Endodermal cell (in vitro differentiated cells): Measurements from ENCODE around the gene DHX29. TPM values are rescaled to one million over a fixed set of nuclear protein-coding genes. Genes with fewer than 3 reads are reported as not detected.

ENCODE experiments used
- DNase-seq: peaks from one replicate; pipeline ENCODE4 v3.0.0-alpha.2; 2017
- H3K27ac ChIP-seq: 2 replicates; pipeline ENCODE4 v1.5.1; 2013; ENCODE audit warnings: mild to moderate bottlenecking, low read depth, low read length, moderate library complexity
- H3K27me3 ChIP-seq: 2 replicates; pipeline ENCODE4 v1.6.1; 2013; ENCODE audit warnings: mild to moderate bottlenecking, low read length, moderate library complexity; ENCODE audit not compliant: insufficient read depth, control insufficient read depth, poor library complexity, severe bottlenecking
- H3K36me3 ChIP-seq: 2 replicates; pipeline ENCODE4 v1.7.0; 2013; ENCODE audit warnings: mild to moderate bottlenecking, low read length, moderate library complexity; ENCODE audit not compliant: control insufficient read depth, insufficient read depth
- H3K4me1 ChIP-seq: one replicate; pipeline ENCODE4 v1.7.0; 2013; ENCODE audit warnings: low read length; ENCODE audit not compliant: control insufficient read depth, insufficient read depth
- H3K4me3 ChIP-seq: 2 replicates; pipeline ENCODE4 v1.5.1; 2013; ENCODE audit warnings: mild to moderate bottlenecking, low read length, moderate library complexity
- H3K9ac ChIP-seq: 2 replicates; pipeline ENCODE4 v1.6.1; 2013; ENCODE audit warnings: mild to moderate bottlenecking, low read length, moderate library complexity; ENCODE audit not compliant: poor library complexity, severe bottlenecking; ENCODE audit errors: extremely low read depth
- H3K9me3 ChIP-seq: 2 replicates; pipeline ENCODE4 v1.6.1; 2013; ENCODE audit warnings: mild to moderate bottlenecking, low read length, moderate library complexity; ENCODE audit not compliant: control insufficient read depth
- H3K27ac Mint-ChIP-seq: 2 replicates; pipeline ENCODE4 v1.8.0; 2020; ENCODE audit warnings: mixed read lengths
- H3K27me3 Mint-ChIP-seq: 2 replicates; pipeline ENCODE4 v1.8.0; 2021; ENCODE audit warnings: mild to moderate bottlenecking, mixed read lengths; ENCODE audit not compliant: insufficient read depth
- H3K36me3 Mint-ChIP-seq: 2 replicates; pipeline ENCODE4 v1.8.0; 2020; ENCODE audit warnings: low read depth, mixed read lengths
- H3K4me1 Mint-ChIP-seq: 2 replicates; pipeline ENCODE4 v1.8.0; 2020; ENCODE audit warnings: mixed read lengths
- H3K4me3 Mint-ChIP-seq: 2 replicates; pipeline ENCODE4 v1.8.0; 2020; ENCODE audit warnings: mild to moderate bottlenecking, moderate library complexity, mixed read lengths
- H3K9me3 Mint-ChIP-seq: 2 replicates; pipeline ENCODE4 v1.8.0; 2020; ENCODE audit warnings: mild to moderate bottlenecking, mixed read lengths
- WGBS, 2 experiments: methylation state at CpG; one replicate each; pipeline versions ENCODE4 v1.1.5 to v1.1.7; 2013; ENCODE audit warnings: missing lambda C conversion rate in 2 of 2, mixed read lengths in 1 of 2; ENCODE audit not compliant: insufficient coverage in 1 of 2, insufficient read length in 1 of 2; 5-methylcytosine and 5-hydroxymethylcytosine counted together
- long read RNA-seq, 4 experiments: library from polyadenylated mRNA in 2 of 4; library from RNA in 1 of 4; library from capped mRNA in 1 of 4; stranded (forward) in 3 of 4; unstranded in 1 of 4; transcript quantifications; one replicate each; pipeline ENCODE4 v2.0.0, GENCODE V29; 2020 to 2021; ENCODE audit warnings: inconsistent platforms in 1 of 4
- polyA plus RNA-seq, 2 experiments: library from polyadenylated mRNA; stranded (reverse); fragments of 50-300 nt; gene quantifications; one replicate each; pipeline ENCODE4 v1.2.3, GENCODE V29; 2013
- total RNA-seq, 2 donors: library from RNA; stranded (reverse); fragmentation: NEBNext Ultra II Directional in 1 of 2; extraction: Animal tissue kit (Norgen Biotek cat#: 25700) in 1 of 2; gene quantifications; 2 replicates in 1 of 2; 3 replicates in 1 of 2; pipeline ENCODE4 v1.2.1, GENCODE V29; 2021
- TF ChIP-seq, protein P1 (sequence below): fragments of 200-600 bp; sonication (generic); conservative IDR thresholded peaks from 2 replicates; pipeline ENCODE4 v1.5.0; 2021; ENCODE audit warnings: antibody characterized with exemption, mild to moderate bottlenecking

The DHX29 gene, protein sequence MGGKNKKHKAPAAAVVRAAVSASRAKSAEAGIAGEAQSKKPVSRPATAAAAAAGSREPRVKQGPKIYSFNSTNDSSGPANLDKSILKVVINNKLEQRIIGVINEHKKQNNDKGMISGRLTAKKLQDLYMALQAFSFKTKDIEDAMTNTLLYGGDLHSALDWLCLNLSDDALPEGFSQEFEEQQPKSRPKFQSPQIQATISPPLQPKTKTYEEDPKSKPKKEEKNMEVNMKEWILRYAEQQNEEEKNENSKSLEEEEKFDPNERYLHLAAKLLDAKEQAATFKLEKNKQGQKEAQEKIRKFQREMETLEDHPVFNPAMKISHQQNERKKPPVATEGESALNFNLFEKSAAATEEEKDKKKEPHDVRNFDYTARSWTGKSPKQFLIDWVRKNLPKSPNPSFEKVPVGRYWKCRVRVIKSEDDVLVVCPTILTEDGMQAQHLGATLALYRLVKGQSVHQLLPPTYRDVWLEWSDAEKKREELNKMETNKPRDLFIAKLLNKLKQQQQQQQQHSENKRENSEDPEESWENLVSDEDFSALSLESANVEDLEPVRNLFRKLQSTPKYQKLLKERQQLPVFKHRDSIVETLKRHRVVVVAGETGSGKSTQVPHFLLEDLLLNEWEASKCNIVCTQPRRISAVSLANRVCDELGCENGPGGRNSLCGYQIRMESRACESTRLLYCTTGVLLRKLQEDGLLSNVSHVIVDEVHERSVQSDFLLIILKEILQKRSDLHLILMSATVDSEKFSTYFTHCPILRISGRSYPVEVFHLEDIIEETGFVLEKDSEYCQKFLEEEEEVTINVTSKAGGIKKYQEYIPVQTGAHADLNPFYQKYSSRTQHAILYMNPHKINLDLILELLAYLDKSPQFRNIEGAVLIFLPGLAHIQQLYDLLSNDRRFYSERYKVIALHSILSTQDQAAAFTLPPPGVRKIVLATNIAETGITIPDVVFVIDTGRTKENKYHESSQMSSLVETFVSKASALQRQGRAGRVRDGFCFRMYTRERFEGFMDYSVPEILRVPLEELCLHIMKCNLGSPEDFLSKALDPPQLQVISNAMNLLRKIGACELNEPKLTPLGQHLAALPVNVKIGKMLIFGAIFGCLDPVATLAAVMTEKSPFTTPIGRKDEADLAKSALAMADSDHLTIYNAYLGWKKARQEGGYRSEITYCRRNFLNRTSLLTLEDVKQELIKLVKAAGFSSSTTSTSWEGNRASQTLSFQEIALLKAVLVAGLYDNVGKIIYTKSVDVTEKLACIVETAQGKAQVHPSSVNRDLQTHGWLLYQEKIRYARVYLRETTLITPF (N-terminal part only)
- total RNA-seq, result 10 to 100 TPM; 27.9 to 29.0 TPM
- polyA plus RNA-seq (2013, experiment 1 of 2), result 21.2 TPM
- polyA plus RNA-seq (2013, experiment 2 of 2), result 22.4 TPM
- long read RNA-seq, experiment 1, full-length matches to known transcripts, result 4 of 25 reads
- long read RNA-seq, experiment 1, partial matches to known transcripts, result 14 of 25 reads
- long read RNA-seq, experiment 1, other reads (novel, unspliced or antisense), result 7 of 25 reads
- long read RNA-seq, experiment 2, full-length matches to known transcripts, result 51 of 79 reads
- long read RNA-seq, experiment 2, partial matches to known transcripts, result 12 of 79 reads
- long read RNA-seq, experiment 2, other reads (novel, unspliced or antisense), result 16 of 79 reads
- long read RNA-seq, experiment 3, full-length matches to known transcripts, result 12 of 59 reads
- long read RNA-seq, experiment 3, partial matches to known transcripts, result 37 of 59 reads
- long read RNA-seq, experiment 3, other reads (novel, unspliced or antisense), result 10 of 59 reads
- long read RNA-seq, experiment 4, partial matches to known transcripts, result 19 of 19 reads
- long read RNA-seq, experiment 4, other reads (novel, unspliced or antisense), result 0 of 19 reads

DNA sequence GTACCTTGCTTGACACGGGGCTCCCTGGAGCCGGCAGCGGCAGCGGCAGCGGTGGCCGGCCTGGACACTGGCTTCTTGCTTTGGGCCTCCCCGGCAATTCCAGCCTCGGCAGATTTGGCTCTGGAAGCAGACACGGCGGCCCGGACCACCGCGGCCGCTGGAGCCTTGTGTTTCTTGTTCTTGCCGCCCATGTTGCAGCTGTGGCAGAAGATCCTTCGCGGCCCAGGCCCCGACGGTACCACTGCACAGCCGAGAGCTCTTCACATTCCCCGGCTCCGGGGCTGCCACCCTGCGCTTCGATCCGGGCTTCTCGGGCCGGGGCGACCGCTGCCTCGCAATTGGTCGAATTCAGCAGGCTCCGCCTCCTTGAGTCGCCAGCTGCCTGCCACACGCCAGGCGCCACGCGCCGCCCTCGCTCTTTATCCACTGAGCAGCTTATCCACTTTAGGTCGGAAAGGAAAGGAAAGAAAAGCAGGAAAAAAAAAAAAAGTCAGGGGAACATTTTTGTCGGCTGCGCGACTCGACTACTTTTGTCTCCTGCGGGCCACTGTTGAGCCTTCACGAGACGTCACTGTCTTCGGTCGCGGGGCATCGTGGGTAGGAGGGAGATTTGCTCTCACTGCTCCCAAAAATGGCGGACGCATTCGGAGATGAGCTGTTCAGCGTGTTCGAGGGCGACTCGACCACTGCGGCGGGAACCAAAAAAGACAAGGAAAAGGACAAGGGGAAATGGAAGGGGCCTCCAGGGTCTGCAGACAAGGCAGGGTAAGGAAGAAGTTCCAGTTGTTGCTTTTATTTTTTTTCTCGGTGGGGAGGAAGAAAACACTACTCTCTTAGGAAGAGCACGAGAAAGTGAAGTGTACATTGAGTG, at the start of gene DHX29, which contains the start of gene MTREX:
TSS of gene DHX29 (minus strand) at position 312 of the 871 bp plus-strand sequence. CDS start at position 191, 121 bp downstream.
TSS of gene MTREX (plus strand) at position 607 of the 871 bp plus-strand sequence. CDS start at position 632, 25 bp downstream.
- no peaks in the 10 kb centered on the region for H3K27me3 Mint-ChIP-seq
- H3K9me3 Mint-ChIP-seq, result peaks cover 5% of the 10 kb centered on the region
- Histone ChIP-seq H3K4me3 (peak within 1 kb of the TSS; percentile 94), H3K27ac (peak within 1 kb of the TSS; percentile 98), H3K9ac (peak within 1 kb of the TSS; percentile 97), H3K9me3 (peaks cover 24% of the 10 kb centered on the region), H3K27me3 (no peaks in the 10 kb centered on the region), H3K36me3 (peaks cover 30% of the 10 kb centered on the region), H3K4me1 (no peaks in the 10 kb centered on the region)
- WGBS, 2 experiments, result 0% methylated on average over 24 to 62 of the region's 62 CpGs
- DNase-seq, result peak; percentile 97
- H3K4me1 Mint-ChIP-seq, result no peaks in the 10 kb centered on the region
- TF ChIP-seq, protein P1, sequence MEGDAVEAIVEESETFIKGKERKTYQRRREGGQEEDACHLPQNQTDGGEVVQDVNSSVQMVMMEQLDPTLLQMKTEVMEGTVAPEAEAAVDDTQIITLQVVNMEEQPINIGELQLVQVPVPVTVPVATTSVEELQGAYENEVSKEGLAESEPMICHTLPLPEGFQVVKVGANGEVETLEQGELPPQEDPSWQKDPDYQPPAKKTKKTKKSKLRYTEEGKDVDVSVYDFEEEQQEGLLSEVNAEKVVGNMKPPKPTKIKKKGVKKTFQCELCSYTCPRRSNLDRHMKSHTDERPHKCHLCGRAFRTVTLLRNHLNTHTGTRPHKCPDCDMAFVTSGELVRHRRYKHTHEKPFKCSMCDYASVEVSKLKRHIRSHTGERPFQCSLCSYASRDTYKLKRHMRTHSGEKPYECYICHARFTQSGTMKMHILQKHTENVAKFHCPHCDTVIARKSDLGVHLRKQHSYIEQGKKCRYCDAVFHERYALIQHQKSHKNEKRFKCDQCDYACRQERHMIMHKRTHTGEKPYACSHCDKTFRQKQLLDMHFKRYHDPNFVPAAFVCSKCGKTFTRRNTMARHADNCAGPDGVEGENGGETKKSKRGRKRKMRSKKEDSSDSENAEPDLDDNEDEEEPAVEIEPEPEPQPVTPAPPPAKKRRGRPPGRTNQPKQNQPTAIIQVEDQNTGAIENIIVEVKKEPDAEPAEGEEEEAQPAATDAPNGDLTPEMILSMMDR, result no peak
- no peak within 1 kb of the TSS for H3K27ac Mint-ChIP-seq
- H3K4me3 Mint-ChIP-seq, result no peak within 1 kb of the TSS
- H3K36me3 Mint-ChIP-seq, result peaks cover 20% of the 10 kb centered on the region

- Histone ChIP-seq H3K4me1 (no peaks in the 10 kb centered on the region), H3K27ac (no peak overlapping the region), H3K4me3 (no peak overlapping the region), H3K9ac (no peak overlapping the region), H3K36me3 (peaks cover 87% of the 10 kb centered on the region), H3K9me3 (peaks cover 16% of the 10 kb centered on the region), H3K27me3 (no peaks in the 10 kb centered on the region)
- Mint-ChIP-seq H3K27ac (no peak overlapping the region), H3K36me3 (peaks cover 74% of the 10 kb centered on the region), H3K9me3 (peaks cover 9% of the 10 kb centered on the region), H3K4me1 (no peaks in the 10 kb centered on the region), H3K27me3 (no peaks in the 10 kb centered on the region), H3K4me3 (no peak overlapping the region)
- WGBS, 2 experiments, result 91 to 95% methylated on average over 4 of the region's 4 CpGs
- TF ChIP-seq, protein P1, result no peak
- DNase-seq, result no peak
Measured at GRCh38 chr5:55356896-55357295, 49.4 kb upstream of the DHX29 start.
